GM21526 (cell line): Measurements from ENCODE around the gene HYOU1.
"Not testable (repeated sequence)": the region's sequence is repeated elsewhere in the genome, so short reads cannot be mapped to it uniquely, and the experiment has no call there.

Source experiments
- ATAC-seq: cut with Tn5 transposase; IDR thresholded peaks from one replicate; pipeline ENCODE4 v1.9.1; 2021; ENCODE audit warnings: moderate library complexity; ENCODE audit not compliant: unreplicated experiment, low FRiP score

The HYOU1 gene

GRCh38 chr11:119021631-119022030 is 35.4 kb downstream of the HYOU1 start:
- no peak for ATAC-seq

DNA sequence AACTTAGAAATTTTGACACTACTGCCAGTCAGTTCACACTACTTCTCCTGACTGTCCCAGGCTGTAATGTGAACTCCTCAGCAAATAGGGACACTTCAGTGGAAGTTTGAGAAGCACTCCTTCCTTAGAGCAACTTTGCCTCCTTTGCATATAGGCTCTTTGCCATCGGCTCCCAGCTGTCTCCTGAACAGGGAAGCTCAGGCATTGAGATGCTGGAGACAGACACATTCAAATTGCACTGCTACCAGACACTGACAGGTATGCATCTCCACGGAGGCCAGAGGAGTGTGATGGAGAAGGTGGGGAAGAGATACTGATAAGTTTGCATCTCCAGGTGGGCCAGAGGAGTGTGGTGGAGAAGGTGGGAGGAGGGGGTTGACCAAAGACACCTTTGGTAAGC is 37.0 kb downstream of the HYOU1 start:
- ATAC-seq = no peak

- ATAC-seq = peak; percentile 78
Measured at GRCh38 chr11:119018074-119018938, 38.7 kb downstream of the HYOU1 start, which contains the start of the genes RPS25 and TRAPPC4. TSS of gene RPS25 (minus strand) at chr11:119018343. CDS start at chr11:119018284, 59 bp downstream. TSS of gene TRAPPC4 (plus strand) at chr11:119018766. CDS start at chr11:119018796, 30 bp downstream.

DNA sequence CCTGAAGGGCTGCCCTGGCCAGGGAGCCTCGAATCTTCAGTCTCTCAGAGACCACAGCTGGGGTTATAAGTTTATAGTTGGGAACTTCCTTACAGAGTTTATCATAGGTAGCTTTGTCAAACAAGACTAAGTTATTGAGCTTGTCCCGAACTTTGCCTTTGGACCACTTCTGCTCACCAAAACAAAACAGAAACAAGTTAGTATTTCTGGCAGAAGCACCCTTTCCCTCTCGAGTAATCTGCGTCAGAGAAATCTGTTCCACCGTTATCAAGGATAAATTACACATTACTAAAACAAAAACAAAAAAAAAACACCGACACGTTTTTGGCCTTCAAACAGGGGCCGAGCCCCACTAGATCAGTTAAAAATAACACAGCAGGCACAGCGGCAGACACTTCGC is 39.6 kb downstream of the HYOU1 start:
- not testable (repeated sequence) for ATAC-seq

DNA sequence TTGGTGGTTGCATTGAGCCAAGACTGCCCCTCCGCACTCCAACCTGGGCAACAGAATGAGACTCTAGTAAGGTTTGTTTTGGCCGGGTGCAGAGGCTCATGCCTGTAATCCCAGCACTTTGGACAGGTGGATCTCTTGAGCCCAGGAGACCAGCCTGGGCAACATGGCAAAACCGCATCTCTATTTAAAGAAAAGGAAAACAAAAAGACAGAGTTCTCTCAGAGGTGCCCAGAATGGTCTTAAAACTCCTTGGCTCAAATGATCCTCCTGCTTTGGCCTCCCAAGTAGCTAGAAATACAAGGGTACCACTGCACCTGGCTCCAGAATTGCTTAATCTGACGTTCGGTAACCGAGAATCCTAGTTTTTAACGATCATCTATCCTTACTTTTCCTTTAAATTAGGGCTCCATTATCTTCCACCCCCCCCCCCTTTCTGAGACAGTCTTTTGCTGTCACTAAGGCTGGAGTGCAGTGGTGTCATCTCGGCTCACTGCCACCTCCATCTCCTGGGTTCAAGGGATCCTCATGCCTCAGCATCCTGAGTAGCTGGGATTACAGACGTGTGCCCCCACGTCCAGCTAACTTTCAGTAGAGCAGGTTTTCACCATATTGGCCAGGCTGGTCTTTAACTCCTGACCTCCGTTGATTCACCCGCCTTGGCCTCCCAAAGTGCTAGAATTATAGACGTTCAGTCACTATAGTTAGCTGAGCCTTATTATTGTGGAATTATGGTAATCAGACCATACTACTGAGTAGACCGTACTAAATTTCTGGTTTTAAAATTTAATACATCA is 40.6 kb downstream of the HYOU1 start:
- ATAC-seq = no peak

DNA sequence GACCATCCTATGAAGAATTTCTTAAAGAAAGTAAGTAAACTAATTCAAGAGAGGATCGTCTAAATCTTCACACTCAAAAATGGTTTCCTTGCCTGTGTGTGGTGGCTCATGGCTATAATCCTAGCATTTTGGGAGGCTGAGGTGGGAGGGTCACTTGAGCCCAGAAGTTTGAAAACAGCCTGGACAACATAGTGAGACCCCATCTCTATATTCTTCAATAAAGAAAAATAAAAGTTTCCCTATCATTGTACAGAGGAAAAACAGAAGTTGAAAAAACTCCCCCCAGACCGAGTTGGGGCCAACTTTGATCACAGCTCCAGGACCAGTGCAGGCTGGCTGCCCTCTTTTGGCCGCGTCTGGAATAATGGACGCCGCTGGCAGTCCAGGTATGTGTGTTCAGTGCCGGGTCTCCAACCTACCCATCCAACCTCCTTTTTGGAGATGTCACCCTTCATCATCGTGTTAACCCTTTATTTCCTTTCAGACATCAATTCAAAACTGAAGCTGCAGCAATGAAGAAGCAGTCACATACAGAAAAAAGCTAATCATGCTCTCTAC is 41.9 kb downstream of the HYOU1 start:
- no peak for ATAC-seq

DNA sequence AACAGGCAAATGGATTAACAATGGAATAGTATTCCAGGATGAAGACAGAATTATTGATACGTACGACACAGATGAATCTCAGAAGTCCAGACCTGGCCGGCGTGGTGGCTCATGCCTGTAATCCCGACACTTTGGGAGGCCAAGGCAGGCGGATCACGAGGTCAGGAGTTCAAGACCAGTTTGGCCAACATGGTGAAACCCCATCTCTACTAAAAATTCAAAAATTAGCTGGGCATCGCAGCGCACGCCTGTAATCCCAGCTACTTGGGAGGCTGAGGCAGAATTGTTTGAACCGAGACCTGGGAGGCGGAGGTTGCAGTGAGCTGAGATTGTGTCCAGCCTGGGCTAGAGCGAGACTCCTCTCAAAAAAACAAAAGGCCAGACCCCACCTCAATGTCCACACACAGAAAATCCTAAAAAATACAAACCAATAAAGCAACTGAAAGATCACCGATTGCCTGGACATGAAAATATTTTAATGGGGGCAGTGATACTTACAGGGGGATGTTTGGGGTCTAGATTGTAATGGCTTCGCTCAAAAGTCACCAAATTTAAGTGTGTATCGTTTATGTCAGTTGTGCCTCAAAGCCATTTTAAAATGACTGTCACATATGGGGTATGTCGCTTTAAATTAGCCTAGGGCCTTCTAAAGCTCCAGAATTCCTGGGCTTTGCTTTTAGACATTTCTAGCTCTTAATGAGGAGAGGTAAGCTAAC is 42.6 kb downstream of the HYOU1 start:
- ATAC-seq = no peak

- no peak for ATAC-seq
Measured at GRCh38 chr11:119012629-119013170, 44.3 kb downstream of the HYOU1 start.

GRCh38 chr11:119011476-119012053 is 45.4 kb downstream of the HYOU1 start:
- no peak for ATAC-seq

DNA sequence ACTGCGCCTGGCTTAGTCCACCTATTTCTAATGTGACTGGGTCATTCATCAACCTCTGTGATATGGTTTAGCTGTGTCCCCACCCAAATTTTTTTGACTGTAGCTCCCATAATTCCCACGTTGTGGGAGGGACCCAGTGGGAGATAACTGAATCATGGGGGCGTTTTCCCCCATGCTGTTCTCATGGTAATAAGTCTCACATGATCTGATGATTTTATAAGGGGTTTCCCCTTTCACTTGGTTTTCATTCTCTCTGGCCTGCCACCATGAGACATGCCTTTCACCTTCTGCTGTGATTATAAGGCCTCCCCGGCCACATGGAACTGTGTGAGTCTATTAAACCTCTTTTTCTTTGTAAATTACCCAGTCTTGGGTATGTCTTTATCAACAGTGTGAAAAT is 50.3 kb downstream of the HYOU1 start:
- no peak for ATAC-seq

DNA sequence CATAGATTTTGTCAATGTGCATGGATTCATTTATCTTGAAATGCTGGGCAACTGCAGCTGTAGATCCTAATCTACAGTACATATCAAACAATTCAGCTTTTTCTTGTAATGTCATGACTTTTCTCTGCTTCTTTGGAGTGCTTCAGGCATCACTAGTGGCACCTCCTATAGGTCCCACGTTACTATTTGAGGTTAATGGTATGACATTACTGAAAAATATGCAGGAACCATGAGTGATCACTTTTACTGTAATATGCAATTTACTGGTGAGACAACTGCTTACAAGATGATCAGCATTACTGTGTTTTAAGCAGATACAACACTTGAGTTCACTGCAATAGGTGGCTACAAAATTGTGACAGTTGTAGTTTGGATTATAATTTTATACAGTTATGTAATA is 56.1 kb downstream of the HYOU1 start:
- ATAC-seq = no peak

DNA sequence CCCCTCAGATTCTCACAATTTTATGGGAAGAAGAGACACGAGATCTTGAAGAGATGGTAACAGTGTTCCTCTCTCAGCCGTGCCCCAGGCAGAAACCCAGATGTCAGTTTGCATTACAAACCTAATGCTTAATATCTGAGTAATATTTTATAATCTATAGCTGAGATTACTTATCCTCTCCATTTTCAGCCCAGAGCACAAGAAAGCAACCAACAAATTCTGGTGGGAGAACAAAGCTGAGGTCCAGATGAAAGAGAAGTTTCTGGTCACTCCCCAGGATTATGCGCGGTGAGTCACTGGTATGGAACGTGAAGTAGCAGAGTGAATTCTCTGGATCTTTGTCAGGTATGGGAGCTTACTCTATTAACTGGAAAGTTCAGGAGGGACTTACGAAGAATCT is 58.2 kb downstream of the HYOU1 start:
- ATAC-seq = no peak

DNA sequence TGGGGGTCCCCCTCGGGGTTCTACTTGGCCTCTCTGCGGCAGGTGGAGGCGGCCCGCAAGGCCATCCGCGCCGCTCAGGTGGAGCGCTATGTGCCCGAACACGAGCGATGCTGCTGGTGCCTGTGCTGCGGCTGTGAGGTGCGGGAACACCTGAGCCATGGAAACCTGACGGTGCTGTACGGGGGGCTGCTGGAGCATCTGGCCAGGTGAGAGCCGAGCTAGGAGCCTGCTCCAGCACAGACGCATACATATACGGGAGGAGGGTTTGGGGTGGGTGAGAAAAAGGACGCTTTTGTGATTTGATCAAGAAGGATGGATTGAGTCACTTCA is 58.7 kb downstream of the HYOU1 start:
- ATAC-seq = no peak

DNA sequence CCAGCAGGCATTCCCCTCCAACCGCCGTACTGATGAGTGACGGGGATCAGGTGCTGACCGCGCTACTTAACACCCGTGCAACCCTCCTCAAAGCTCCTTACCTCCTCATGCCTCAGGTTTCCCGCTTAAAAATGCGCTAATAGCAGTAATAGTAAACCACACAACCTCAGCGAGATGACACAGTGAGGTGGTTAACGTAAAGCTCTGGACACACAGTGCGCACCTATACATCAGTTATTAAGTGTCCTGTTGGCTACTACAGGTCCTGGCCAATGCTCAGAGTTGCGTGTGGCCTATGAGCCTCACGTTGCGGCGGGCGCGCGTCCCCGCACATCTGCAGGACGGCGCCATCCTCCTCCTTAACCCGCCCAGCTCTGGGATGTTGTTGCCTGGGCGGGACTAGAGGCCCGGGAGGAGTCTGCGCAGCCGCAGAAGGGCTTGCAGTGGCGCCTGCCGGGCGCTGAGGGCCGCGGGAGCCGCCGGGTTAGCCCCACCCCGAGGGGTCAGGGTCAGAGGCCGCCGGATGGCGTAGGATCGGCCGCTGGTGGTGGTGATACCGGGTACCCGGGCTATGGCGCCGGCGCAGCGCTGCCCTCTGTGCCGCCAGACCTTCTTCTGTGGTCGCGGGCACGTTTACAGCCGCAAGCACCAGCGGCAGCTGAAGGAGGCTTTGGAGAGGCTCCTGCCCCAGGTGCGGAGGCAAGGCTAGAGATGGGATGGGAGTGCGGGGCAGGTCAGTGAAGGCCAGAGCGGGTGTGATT is 59.2 kb downstream of the HYOU1 start, which contains the start of gene CENATAC:
CENATAC (plus strand) TSS at position 512 of the 761 bp plus-strand sequence; CDS start at position 572, 60 bp downstream.
- peak; percentile 81 for ATAC-seq

- peak; percentile 21 for ATAC-seq
Measured at GRCh38 chr11:118996926-118997626, 59.9 kb downstream of the HYOU1 start.
